ENCODE results near the gene TAS2R14. TPM values are rescaled to one million over a fixed set of nuclear protein-coding genes. Genes with fewer than 3 reads are reported as not detected.

Gene TAS2R14
- total RNA-seq, 2 donors from 2014 or later = 4.0 to 4.9 TPM

- TF ChIP-seq POLR2A (IDR thresholded peaks at IDR 0.05) = no peak
- no peak for TF ChIP-seq CTCF (IDR thresholded peaks at IDR 0.05)
- no peak for ATAC-seq
Observed at GRCh38 chr12:10901427-10901826, 37.6 kb downstream of the TAS2R14 start.

GRCh38 chr12:10900972-10901371 is 38.1 kb downstream of the TAS2R14 start:
- H3K4me1 ChIP-seq = no peaks in the 10 kb centered on the region
- H3K4me3 ChIP-seq = no peak overlapping the region
- no peak for DNase-seq
- no peak overlapping the region for H3K27ac ChIP-seq
- no peaks in the 10 kb centered on the region for H3K36me3 ChIP-seq (replicated peaks in 1 of 2; ENCODE audit: insufficient read depth in 1 of 2, low read depth in 2 of 2)
- no peaks in the 10 kb centered on the region for H3K27me3 ChIP-seq
- TF ChIP-seq POLR2A (IDR thresholded peaks at IDR 0.05) (no peak), CTCF (IDR thresholded peaks at IDR 0.05) (no peak)
- WGBS, 2 donors = 100% methylated on average over 1 of the region's 1 CpG
- peaks cover 0 to 8% (median 0%) of the 10 kb centered on the region in 3 donors for H3K9me3 ChIP-seq
- ATAC-seq = no peak
- intact Hi-C loops (cut with DNase I) = no loop called here

More at GRCh38 chr12:10901427-10901826, 37.6 kb downstream of the TAS2R14 start:
- no peak overlapping the region for H3K27ac ChIP-seq
- H3K4me3 ChIP-seq = no peak overlapping the region
- no peaks in the 10 kb centered on the region for H3K4me1 ChIP-seq
- 100% methylated on average over 1 of the region's 1 CpG for WGBS, 2 donors
- H3K9me3 ChIP-seq = peaks cover 0 to 8% (median 0%) of the 10 kb centered on the region in 3 donors
- H3K27me3 ChIP-seq = no peaks in the 10 kb centered on the region
- intact Hi-C loops (cut with DNase I) = no loop called here
- no peaks in the 10 kb centered on the region for H3K36me3 ChIP-seq (replicated peaks in 1 of 2; ENCODE audit: insufficient read depth in 1 of 2, low read depth in 2 of 2)
- no peak for DNase-seq

- Histone ChIP-seq H3K4me1 (no peaks in the 10 kb centered on the region), H3K27me3 (no peaks in the 10 kb centered on the region), H3K27ac (no peak overlapping the region), H3K9me3 (peaks cover 0 to 8% (median 0%) of the 10 kb centered on the region in 3 donors), H3K36me3 (replicated peaks in 1 of 2; ENCODE audit: insufficient read depth in 1 of 2, low read depth in 2 of 2) (no peaks in the 10 kb centered on the region), H3K4me3 (no peak overlapping the region)
- intact Hi-C loops (cut with DNase I) = no loop called here
- no peak for ATAC-seq
- DNase-seq = no peak
- TF ChIP-seq POLR2A (IDR thresholded peaks at IDR 0.05) (no peak), CTCF (IDR thresholded peaks at IDR 0.05) (no peak)
- WGBS, 2 donors = 60 to 100% methylated on average over 1 of the region's 1 CpG
Observed at GRCh38 chr12:10900530-10900929, 38.5 kb downstream of the TAS2R14 start.

- Histone ChIP-seq H3K27me3 (no peaks in the 10 kb centered on the region), H3K4me1 (peaks cover 5% of the 10 kb centered on the region), H3K9me3 (no peaks in the 10 kb centered on the region), H3K4me3 (no peak overlapping the region), H3K36me3 (replicated peaks in 1 of 2; ENCODE audit: insufficient read depth in 1 of 2, low read depth in 2 of 2) (no peaks in the 10 kb centered on the region), H3K27ac (no peak overlapping the region)
- DNase-seq = no peak
- WGBS, 2 donors = 93 to 97% methylated on average over 5 of the region's 5 CpGs
- no peak for ATAC-seq
- intact Hi-C loops (cut with DNase I) = no loop called here
- TF ChIP-seq CTCF (IDR thresholded peaks at IDR 0.05) (no peak), POLR2A (IDR thresholded peaks at IDR 0.05) (no peak)
Observed at GRCh38 chr12:10896854-10897253, 42.2 kb downstream of the TAS2R14 start.

GRCh38 chr12:10891937-10892336 is 47.1 kb downstream of the TAS2R14 start:
- Histone ChIP-seq H3K9me3 (no peaks in the 10 kb centered on the region), H3K4me1 (peaks cover 7% of the 10 kb centered on the region), H3K36me3 (replicated peaks in 1 of 2; ENCODE audit: insufficient read depth in 1 of 2, low read depth in 2 of 2) (no peaks in the 10 kb centered on the region), H3K27me3 (no peaks in the 10 kb centered on the region), H3K4me3 (no peak overlapping the region), H3K27ac (no peak overlapping the region)
- no peak for TF ChIP-seq POLR2A (IDR thresholded peaks at IDR 0.05)
- TF ChIP-seq CTCF (IDR thresholded peaks at IDR 0.05) = no peak
- WGBS, 2 donors = 44 to 66% methylated on average over 2 of the region's 2 CpGs
- no peak for DNase-seq
- no peak for ATAC-seq
- intact Hi-C loops (cut with DNase I) = no loop called here

Measured in body of pancreas (tissue), 4 donors.